Inflammatory macrophage treated with lipopolysaccharide for 1 hour (primary cell): ENCODE measurements around the gene PLCL2.
"Not testable (repeated sequence)": the region's sequence is repeated elsewhere in the genome, so short reads cannot be mapped to it uniquely, and the experiment has no call there.

Source experiments
- DNase-seq, 2 donors: peaks; one replicate each; pipeline ENCODE4 v3.0.0-alpha.2; 2020 to 2022

Gene PLCL2

GRCh38 chr3:17125738-17126442 lies 241.1 kb downstream of the PLCL2 start:
- DNase-seq = no peak

GRCh38 chr3:17128671-17129070 lies 243.9 kb downstream of the PLCL2 start:
- not testable (repeated sequence) for DNase-seq

- DNase-seq = no peak
These were observed 244.8 kb downstream of the PLCL2 start for GRCh38 chr3:17129556-17129955.

GRCh38 chr3:17130956-17131355 lies 246.2 kb downstream of the PLCL2 start:
- DNase-seq = no peak

GRCh38 chr3:17132286-17133115 lies 247.7 kb downstream of the PLCL2 start:
- no peak for DNase-seq

GRCh38 chr3:17133632-17134545 lies 249.1 kb downstream of the PLCL2 start:
- DNase-seq = no peak

GRCh38 chr3:17135696-17136095 lies 250.9 kb downstream of the PLCL2 start:
- no peak for DNase-seq

- no peak for DNase-seq
These were observed 251.5 kb downstream of the PLCL2 start for GRCh38 chr3:17136136-17136721.

GRCh38 chr3:17137321-17137826 lies 252.6 kb downstream of the PLCL2 start:
- no peak for DNase-seq

- no peak for DNase-seq
These were observed 253.7 kb downstream of the PLCL2 start for GRCh38 chr3:17138246-17139039.
